AG09319 (cell line): ENCODE measurements around the gene ARL17B.
"Not testable (repeated sequence)": the region's sequence is repeated elsewhere in the genome, so short reads cannot be mapped to it uniquely, and the experiment has no call there.

ENCODE experiments used
- DNase-seq: peaks from one replicate; pipeline ENCODE4 v3.0.0-alpha.2; 2010; ENCODE audit warnings: low read depth; ENCODE audit errors: extremely low read depth

ARL17B gene

DNA sequence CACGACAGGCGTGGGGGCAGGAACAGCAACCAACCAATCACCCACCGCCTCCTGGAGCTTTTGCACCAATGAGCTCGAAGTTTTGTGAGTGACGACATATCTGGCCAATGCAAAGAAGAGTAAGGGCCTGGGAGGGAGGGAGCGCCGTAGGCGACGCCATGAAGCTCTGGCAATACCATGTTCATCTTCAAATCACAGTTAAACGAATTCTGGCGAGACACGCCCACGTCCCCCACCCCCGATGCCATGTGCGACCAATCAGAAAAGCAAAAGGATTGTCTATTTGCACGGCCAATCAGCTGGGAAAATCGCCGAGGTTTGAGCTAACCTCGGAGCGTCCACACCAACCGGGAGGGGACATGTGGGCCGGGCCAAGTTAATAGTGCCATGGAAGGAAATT, at the start of gene ARL17B:
Gene ARL17B (minus strand): TSS at position 12 of the 400 bp plus-strand sequence. CDS start 3,369 bp downstream, outside the sequence.
- not testable (repeated sequence) for DNase-seq

DNA sequence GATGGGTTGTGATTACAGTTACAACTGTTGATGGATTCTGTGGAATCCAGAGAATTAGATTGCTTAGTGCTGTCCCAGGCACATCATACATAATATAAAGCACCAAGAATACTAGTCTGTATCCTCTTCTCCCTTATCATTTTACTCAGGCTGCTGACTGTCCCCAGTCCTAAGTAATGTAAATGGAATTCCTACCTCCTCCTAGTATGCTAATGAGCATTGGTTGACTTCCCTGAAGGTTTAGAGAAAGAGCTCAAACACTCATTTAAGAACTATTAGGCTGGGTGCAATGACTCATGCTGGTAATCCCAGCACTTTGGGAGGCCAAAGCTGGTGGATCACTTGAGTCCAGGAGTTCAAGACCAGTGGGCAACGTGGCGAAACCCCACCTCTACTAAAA, 48.3 kb upstream of the ARL17B start:
- DNase-seq = not testable (repeated sequence)

DNA sequence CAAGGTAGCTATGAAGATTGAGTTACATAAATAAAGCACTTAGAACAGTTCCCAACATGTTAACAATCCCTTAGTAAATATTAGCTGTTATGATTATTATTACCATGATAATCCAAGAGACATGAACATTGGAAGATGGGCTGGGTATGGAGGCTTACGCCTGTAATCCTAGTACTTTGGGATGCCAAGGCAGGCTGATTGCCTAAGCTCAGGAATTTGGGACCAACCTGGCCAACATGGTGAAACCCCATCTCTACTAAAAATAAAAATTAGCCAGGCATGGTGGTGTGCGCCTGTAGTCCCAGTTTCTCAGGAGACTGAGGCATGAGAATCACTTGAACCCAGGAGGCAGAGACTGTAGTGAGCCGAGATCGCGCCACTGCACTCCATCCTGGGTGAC, 45.6 kb upstream of the ARL17B start:
- DNase-seq = not testable (repeated sequence)

DNA sequence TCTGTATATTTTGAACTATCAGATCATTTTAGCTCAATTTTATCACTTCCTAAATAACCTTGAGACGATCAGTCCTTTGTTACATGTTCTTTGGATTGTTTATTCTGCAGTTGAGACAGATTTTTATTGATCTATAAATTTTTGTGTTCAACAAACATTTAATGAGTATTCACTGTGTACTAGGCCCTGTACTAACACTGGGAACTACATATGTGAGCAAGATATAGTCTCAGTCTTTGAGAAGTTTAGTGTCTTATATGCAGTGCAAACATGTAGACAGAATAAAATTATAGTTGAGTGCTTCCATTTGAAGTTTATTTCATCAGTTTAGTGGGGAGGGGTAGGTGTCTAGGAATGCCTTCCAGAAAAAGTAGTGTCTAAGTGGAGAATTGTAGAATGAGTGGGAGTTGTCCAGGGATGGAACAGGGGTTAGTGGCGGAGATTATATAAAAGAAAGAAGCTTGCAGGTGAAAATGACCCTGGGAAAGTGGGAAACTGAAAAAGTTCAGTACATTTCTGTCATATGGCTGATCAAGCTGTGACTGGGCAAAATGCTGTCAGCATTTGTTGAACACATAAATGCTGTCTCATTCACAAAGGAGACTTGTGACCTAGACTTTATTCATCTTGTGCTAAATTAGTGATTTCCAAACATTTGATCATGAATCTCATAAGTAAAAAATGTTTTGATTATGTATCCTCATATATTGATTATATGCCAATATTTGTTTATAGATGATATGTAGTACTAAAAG, 39.6 kb upstream of the ARL17B start:
- DNase-seq = not testable (repeated sequence)

DNA sequence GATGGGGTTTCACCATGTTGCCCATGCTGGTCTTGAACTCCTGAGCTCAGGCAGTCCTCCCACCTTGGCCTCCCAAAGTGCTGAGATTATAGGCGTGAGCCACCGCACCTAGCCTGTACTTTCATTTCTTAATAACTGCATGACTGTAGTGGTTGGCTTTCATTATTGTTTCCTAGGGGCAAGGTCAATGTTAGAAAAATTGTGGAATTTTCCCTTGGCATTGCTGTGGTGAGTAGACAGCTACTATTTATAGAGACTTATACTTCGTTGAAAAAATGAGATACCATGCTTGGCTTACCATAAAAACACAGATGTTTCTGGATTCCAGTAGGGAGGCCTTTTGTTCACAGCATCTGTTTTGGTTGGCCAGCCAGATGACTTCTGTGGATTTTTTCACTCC, 39.0 kb upstream of the ARL17B start:
- not testable (repeated sequence) for DNase-seq

DNA sequence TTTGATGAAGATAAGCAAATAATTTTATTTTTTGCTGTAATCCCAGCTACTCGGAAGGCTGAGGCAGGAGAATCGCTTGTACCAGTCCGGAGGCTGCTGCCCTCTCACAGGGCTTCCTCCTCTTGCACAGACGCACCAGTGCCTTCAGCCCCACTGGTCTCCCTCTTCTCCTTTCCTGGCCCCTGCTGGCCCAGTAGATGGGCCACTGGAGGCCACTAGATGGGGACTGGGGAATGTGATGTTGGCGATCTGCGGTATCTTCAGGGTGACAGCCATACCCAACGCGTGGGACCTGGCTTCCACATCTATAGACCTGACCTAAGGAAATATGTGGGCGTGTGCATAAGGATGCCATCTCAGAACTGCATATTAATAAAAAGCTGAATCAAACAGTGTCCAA, 38.4 kb upstream of the ARL17B start:
- not testable (repeated sequence) for DNase-seq

DNA sequence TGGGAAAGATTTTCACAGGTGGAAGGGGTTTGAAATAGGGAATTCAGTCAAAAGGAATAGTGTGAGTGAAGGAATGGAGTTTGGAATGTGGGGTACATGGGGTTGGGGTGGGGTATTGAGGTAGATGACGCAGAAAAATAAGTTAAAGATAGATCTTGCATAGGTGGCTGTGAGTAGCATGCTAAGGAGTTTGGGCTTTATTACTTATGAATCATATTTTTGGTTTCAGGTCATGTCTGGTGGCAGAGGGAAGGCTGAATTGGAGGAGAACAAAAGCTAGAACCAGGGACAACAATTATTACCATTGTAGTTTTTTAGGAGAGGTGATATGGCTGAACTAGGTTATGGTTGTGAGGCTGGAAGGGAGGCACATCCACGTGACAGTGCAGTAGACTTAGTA, 34.7 kb upstream of the ARL17B start:
- DNase-seq = not testable (repeated sequence)

DNA sequence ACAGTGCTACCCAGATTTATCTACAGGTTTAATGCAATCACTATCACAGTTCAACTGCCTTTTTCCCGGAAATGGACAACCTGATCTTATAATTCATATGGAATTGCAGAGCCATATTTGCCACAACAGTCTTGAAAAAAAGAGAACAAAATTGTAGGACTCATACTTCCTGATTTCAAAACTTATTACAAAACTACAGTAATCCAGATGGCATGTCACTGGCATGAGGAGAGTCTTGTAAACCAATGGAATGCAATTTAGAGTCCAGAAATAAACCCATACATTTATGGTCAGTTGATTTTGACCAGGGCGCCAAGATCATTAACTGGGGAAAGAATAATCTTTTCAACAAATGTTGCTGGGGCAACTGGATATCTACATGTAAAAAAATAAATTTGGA, 32.1 kb upstream of the ARL17B start:
- not testable (repeated sequence) for DNase-seq

DNA sequence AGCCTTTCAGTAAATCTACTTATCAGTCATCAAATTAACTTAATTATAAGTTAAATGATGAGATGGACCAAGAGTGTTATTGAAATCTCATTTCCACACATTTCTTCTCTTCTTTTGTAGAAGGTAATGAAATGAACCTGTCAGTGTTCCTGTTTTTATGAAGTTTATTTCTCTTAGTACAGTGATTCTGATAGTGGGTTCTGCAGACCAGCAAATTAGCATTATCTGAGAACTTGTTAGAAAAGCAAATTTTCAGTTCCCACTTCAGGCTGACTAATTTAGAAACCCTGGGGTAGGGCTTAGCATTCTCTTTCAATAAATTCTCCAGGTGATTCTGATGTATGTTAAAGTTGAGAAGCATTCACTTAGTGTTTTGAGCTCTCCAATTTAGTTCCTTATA, 23.9 kb upstream of the ARL17B start:
- DNase-seq = not testable (repeated sequence)

DNA sequence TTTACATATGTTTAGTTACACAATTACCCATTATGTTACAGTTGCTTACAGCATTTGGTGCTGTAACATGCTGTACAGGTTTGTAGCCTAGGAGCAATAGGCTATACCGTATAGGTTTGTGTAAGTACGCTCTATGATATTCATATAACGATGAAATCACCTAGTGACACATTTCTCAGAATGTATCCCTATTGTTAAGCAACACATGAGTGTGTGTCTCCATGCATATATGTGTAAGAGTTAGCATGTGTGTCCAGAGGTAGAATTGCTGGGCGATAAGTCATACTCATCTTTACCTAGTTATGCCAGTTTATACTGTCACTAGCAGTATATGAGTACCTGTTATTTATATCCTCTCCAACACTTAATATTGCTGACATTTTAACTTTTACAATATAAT, 21.6 kb upstream of the ARL17B start:
- not testable (repeated sequence) for DNase-seq

DNA sequence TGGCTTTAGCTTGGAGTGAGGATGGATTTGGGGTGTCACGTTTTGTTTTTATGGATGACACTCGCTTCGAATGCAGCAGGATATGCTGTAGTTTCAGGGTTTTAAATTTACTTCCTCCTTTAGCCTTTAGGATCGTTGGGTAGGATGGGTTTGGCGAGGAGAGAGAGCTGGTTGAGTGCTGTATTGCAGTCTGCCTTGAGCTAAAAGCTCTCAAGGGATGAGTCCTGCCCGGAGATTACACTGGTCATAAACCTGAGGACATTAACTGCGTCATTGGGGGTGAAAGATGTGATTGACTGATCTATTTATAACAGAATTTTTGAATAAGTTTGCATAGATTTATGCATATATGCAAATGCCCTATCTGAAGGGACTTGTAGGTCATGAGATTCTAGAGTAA, 11.9 kb upstream of the ARL17B start:
- DNase-seq = not testable (repeated sequence)

DNA sequence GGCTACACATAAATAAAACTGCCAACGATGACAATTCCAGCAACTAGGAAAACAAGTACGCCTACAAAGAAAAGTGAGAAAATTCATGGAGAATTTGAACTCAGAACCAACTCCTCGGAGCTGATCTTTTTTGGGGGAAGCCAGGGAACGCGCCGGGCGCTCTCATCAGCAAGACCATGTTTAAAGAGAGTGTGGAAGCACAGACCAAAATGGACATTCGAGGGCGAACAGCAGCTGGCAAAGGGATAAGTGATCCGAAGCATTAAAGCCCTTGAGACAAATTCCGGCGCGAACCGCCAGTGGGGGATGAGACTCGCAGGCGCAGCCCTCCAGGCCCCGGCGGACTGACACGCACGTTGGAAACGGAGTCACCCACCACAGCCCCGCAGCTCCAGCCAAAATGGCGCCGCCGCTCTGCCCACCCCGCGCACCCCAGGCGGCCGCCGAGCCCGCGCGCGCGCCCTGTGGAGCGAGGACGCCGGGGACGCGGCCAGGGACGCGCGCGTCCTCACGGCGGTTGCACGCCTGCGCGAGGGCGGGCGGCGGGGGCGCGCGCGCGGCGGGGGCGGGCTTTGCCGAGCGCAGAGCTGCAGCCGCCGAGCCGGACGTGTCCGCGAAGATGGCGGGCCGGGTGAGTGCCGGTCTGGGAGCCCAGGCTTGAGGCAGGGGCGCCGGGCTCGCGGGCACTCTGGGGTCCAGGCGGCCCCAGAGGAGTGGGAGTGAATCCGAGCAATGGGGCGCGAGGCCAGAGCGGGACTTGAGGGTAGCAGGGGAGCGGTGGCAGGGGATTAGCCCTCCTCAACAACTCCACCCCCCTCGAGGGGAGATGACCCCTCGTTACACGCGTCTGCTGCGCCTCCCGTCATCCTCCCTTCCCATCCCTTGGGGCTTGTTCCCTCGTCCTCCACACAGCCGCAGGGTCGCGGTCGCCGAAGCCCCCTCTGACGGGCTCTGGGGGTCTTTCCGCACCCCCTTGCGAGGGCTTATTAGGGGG, 11.0 kb upstream of the ARL17B start:
- DNase-seq = not testable (repeated sequence)

DNA sequence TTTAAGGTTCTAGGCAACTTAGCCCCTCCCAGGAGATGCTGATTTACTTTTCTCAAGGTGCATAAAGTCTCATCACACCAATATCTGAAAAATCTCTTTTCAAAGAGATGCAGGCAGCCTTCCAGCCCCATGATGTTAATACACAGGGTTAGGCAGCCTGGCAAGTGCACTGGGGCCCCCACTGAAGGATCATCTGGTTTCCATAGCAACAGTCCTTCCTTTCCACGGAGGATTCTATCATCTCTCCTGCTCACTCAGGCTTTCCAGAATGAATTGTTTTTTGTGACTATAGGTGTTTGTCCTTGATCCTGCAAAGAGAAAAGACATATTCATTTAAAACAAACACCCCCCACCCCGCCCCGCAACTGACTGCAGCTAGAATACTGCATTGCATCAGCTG, 6.0 kb upstream of the ARL17B start:
- DNase-seq = not testable (repeated sequence)

DNA sequence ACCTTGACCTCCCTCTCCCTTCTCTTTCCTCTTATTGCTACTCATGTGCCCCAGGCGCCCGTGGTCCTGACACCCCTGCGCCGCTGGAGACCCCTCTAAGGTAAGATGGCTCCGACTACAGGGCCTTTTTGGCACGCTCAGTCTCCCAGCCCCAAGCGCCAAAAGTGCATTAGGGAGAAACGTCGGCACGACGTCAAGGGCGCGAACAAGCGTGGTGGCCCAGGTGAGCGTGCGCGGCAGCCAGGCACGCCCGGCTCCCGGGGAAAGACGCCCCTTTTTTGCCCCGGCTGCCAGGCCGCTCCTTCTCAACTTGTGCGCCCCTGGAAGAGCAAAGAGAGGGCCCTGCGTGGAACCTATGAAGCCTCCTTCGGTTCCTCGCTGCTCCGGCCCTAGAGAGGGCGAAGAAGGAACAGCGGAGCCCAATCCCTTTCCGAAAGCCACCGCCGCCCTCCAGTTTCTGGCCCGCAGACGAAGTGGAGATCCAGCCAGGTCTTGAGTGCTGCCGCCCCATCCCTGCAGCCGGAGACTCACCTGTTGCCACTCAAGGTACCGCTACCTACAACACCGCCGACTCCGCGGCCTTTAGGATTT, 326 bp downstream of the ARL17B start:
- not testable (repeated sequence) for DNase-seq

DNA sequence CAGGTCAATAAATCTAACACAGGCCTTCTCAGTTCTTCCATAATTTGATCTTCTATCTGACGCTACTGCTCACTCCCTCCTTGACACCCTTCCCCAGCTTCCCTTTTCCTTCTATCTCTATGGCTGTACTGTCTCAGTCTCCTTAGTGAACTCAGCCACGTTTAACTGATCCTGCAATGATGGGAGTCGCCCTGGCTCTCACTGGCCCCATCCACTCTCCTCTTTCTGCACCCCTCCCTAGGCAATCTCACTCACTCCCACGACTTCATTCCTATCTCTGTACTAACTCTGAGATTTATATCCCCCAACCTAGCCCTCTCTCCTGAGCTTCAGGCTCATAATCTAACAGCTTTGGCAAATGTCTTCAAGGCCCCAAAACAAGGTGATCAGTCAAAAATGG, 7.7 kb downstream of the ARL17B start:
- DNase-seq = not testable (repeated sequence)

DNA sequence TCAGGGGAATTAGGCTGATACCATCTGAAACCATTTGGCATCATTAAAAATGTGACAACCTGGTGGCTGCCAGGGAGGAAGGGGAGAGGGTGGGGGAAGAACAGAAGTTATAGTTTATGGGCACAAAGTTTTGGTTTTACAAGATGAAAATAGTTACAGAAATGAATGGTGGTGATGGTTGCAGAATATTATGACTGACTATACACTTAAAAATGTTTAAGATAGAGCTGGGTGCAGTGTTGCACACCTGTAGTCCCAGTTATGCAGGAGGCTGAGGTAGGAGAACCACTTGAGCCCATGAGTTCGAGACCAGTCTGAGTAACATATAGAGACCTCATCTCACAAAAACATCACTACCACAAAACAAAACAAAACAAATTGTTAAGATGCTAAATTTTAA, 12.5 kb downstream of the ARL17B start:
- DNase-seq = not testable (repeated sequence)

DNA sequence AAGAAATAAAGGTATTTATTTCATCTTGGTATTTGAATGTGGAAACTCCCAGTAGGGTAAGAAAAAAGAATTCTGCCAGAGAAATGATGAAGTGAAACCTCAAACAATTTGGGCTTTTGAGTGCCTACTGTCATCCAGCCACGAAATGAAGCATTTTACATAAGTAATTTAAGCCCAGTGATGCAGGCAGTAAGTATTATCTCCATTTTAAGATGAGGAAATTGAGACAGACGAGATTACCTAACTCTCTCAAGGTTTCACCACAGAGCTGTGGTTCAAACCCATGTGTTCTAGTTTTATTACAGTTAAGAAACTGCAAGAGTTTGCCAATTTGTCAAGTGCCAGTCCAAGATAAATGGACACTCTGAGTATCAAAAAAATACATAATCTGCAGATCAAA, 13.2 kb downstream of the ARL17B start:
- not testable (repeated sequence) for DNase-seq

DNA sequence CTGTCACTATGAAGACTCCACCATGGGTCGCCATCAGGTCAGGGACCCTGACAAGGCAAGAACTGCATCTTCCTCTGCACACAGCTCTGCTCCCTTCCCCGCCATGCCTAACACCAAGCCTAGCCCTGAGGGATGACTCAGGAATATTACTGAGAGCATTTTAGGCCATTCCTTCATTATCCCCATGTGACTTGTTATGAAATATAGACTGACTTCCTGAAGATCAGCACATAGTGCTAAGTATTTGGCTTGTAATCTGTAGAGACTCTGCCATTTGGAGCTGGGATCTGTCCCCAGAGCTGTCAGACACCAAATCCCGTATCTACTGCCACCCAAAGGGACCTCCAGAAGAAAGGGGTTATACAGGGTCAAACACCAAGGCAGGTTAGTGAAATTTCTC, 19.4 kb downstream of the ARL17B start:
- DNase-seq = not testable (repeated sequence)

DNA sequence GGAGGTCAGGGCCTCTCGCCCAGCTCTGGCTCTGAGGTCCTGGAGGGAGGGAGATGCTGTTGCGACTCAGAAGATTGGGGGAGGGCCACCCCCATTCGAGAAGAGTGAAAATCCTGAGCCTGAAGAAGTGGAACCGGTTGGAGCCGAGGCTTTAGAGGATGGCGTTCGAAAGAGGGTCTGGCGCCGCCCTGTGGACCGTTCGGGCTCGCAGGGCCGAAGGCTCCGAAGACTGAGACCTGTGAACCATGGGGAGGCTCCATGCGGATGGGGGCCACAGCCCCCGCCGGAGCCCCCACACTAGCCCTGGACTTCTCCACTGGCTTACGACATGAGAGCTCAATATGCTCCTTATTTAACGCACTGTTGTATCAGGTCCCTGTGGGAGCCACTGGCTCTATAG, 20.3 kb downstream of the ARL17B start:
- not testable (repeated sequence) for DNase-seq

DNA sequence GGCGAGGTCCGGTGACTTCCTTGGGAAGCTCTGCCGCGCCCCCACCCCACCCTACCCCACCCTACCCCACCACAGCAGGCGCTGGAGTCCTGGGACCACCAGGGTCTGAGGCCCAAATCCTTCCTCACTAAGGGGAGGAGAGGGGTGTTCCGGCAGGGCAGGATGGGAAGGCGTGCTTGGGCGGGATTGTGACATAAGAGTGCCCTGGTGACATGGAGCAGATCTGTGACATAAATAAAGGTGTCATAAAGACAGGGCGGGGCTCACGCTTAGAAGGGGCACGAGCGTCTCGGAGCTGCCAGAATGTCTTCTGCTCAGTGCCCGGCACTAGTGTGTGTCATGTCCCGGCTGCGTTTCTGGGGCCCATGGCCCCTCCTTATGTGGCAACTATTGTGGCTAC, 66.7 kb downstream of the ARL17B start, which contains the start of gene LRRC37A:
Gene LRRC37A (plus strand): TSS at position 301 of the 400 bp plus-strand sequence. CDS start 3 bp downstream, at position 304.
- DNase-seq = not testable (repeated sequence)

DNA sequence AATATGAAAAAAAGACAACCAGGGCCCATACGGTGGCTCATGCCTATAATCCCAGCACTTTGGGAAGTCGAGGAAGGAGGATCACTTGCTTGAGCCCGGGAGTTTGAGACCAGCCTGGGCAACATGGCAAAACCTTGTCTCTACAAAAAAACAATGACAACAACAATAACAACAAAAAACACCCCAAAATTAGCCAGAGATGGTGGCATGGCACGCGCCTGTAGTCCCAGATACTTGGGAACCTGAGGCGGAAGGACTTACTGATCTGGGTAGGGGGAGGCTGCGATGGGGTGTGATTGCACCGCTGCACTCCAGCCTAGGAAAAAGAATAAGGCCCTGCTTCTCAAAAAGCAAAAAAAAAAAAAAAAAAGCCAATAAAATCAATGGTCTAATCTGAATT, 69.9 kb downstream of the ARL17B start:
- DNase-seq = not testable (repeated sequence)
